ENCODE measurements around the gene BANK1.

The BANK1 gene

DNA sequence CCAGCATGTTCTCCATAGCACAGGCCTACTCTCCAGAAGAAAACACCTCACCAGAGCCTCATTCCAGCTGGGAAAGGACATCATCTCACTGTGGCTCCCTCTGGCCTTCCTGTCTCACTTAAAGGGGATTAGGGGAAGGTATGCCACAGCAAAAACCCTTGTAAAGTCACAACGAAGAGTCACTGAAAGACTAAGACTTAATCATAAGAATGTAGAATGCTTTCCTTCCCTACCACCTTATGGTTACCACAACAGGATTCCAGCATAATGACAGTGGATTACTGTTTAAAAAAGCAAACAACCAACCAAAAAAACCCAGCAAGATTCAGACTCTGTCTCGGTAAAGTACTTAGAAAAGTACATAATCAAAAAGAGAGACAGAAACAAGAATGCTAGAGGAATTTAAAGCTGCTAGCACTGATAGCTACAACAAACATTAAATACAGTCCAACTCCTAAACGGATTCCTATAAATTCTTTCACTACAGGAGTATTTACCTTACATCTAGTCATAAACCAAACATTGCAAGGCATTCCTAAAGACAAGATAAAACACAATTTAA lies 75.1 kb downstream of the BANK1 start:
- DNase-seq (no peak), ATAC-seq (ENCODE audit: insufficient read depth, low read depth) (no peak)
- H4K20me1 ChIP-seq (ENCODE audit: insufficient read depth, low read length): no peaks in the 10 kb centered on the region
- no peak overlapping the region for H2AFZ ChIP-seq (ENCODE audit: low read depth, low read length)
- H3K27me3 ChIP-seq (ENCODE audit: insufficient read depth, low read length, poor library complexity): no peaks in the 10 kb centered on the region
- no peak overlapping the region for H3K4me3 ChIP-seq (ENCODE audit: low read depth in 1 of 2, low read length in 2 of 2)
- H3K36me3 ChIP-seq (ENCODE audit: insufficient read depth, low read length): no peaks in the 10 kb centered on the region
- no peaks in the 10 kb centered on the region for H3K4me1 ChIP-seq (ENCODE audit: insufficient read depth, low read length)
- TF ChIP-seq CTCF (IDR thresholded peaks at IDR 0.05; ENCODE audit: borderline replicate concordance, extremely low read depth, low read length, poor library complexity, severe bottlenecking) (no peak), EZH2 (IDR thresholded peaks at IDR 0.05; ENCODE audit: borderline replicate concordance, low read depth, low read length, severe bottlenecking) (no peak)
- no peaks in the 10 kb centered on the region for H3K79me2 ChIP-seq (ENCODE audit: insufficient read depth, low read length)
- H3K9ac ChIP-seq (ENCODE audit: low read depth, low read length): no peak overlapping the region
- no peaks in the 10 kb centered on the region for H3K9me3 ChIP-seq (ENCODE audit: insufficient read depth, low read length, severe bottlenecking)
- H3K27ac ChIP-seq (ENCODE audit: low read length): no peak overlapping the region
- H3K4me2 ChIP-seq (ENCODE audit: insufficient read depth, low read length): no peak overlapping the region

DNA sequence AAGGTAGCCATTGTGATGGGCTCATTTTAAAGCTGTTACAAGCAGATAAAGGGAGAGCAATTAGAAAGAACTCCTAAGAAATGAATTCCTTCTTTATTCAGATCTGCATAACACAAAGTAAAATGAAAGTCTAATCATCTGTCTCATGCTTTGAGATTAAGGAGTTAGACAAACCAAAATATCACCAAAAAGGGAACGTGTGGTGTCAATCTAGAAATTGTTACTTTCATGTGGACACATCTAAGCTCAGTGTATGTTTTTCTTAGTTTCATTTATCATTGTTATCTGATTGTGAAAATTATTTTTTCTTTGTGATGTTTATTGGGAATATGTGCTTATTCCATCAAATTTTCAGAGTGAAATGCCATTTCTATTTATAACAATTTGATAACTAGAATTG lies 80.3 kb downstream of the BANK1 start:
- TF ChIP-seq EZH2 (IDR thresholded peaks at IDR 0.05; ENCODE audit: borderline replicate concordance, low read depth, low read length, severe bottlenecking) (no peak), CTCF (IDR thresholded peaks at IDR 0.05; ENCODE audit: borderline replicate concordance, extremely low read depth, low read length, poor library complexity, severe bottlenecking) (no peak)
- no peak for ATAC-seq (ENCODE audit: insufficient read depth, low read depth)
- no peak for DNase-seq
- no peaks in the 10 kb centered on the region for H3K79me2 ChIP-seq (ENCODE audit: insufficient read depth, low read length)
- no peak overlapping the region for H3K27ac ChIP-seq (ENCODE audit: low read length)
- no peaks in the 10 kb centered on the region for H3K9me3 ChIP-seq (ENCODE audit: insufficient read depth, low read length, severe bottlenecking)
- H3K9ac ChIP-seq (ENCODE audit: low read depth, low read length): no peak overlapping the region
- no peaks in the 10 kb centered on the region for H3K27me3 ChIP-seq (ENCODE audit: insufficient read depth, low read length, poor library complexity)
- H4K20me1 ChIP-seq (ENCODE audit: insufficient read depth, low read length): no peaks in the 10 kb centered on the region
- H3K4me3 ChIP-seq (ENCODE audit: low read depth in 1 of 2, low read length in 2 of 2): no peak overlapping the region
- H3K4me1 ChIP-seq (ENCODE audit: insufficient read depth, low read length): no peaks in the 10 kb centered on the region
- no peak overlapping the region for H3K4me2 ChIP-seq (ENCODE audit: insufficient read depth, low read length)
- no peaks in the 10 kb centered on the region for H3K36me3 ChIP-seq (ENCODE audit: insufficient read depth, low read length)
- H2AFZ ChIP-seq (ENCODE audit: low read depth, low read length): no peak overlapping the region

DNA sequence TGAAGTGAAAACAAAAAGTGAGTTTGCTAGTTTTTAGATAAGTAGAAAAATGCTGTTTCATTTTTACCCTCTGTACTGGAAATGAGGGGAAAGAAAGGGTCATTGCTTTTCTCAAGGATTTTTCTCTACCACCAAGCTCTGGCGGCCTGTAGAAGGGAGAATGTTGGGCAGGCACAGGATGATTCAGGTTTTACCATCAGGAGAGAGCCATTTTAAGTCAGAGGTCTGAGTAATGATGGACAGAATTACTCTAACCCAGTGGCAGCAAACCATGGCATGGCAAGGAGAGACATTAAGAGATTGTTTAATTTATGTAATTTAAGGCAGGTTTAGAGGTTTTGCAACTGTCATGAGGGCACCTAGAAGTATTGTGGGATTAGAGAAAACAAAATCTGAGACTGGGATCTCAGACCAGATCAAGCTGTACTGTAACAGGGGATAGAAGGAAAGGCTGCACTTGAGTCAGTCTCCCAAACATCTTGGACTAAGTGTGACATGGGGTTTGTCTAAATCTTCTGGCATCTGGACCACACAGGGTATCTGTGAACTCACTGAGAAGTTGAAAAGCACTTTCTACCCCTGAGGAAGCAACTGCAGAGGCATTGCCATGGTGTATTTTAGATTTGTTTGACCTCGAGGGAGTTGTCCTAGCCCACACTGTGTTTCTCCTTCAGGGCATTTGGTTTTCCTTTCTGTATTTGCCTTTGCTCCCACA lies 81.6 kb downstream of the BANK1 start:
- no peaks in the 10 kb centered on the region for H3K27me3 ChIP-seq (ENCODE audit: insufficient read depth, low read length, poor library complexity)
- no peak overlapping the region for H2AFZ ChIP-seq (ENCODE audit: low read depth, low read length)
- H3K4me1 ChIP-seq (ENCODE audit: insufficient read depth, low read length): no peaks in the 10 kb centered on the region
- no peaks in the 10 kb centered on the region for H3K79me2 ChIP-seq (ENCODE audit: insufficient read depth, low read length)
- H3K9me3 ChIP-seq (ENCODE audit: insufficient read depth, low read length, severe bottlenecking): no peaks in the 10 kb centered on the region
- H3K9ac ChIP-seq (ENCODE audit: low read depth, low read length): no peak overlapping the region
- no peaks in the 10 kb centered on the region for H3K36me3 ChIP-seq (ENCODE audit: insufficient read depth, low read length)
- ATAC-seq (ENCODE audit: insufficient read depth, low read depth) (no peak), DNase-seq (no peak)
- H3K27ac ChIP-seq (ENCODE audit: low read length): no peak overlapping the region
- no peak overlapping the region for H3K4me3 ChIP-seq (ENCODE audit: low read depth in 1 of 2, low read length in 2 of 2)
- no peaks in the 10 kb centered on the region for H4K20me1 ChIP-seq (ENCODE audit: insufficient read depth, low read length)
- TF ChIP-seq CTCF (IDR thresholded peaks at IDR 0.05; ENCODE audit: borderline replicate concordance, extremely low read depth, low read length, poor library complexity, severe bottlenecking) (no peak), EZH2 (IDR thresholded peaks at IDR 0.05; ENCODE audit: borderline replicate concordance, low read depth, low read length, severe bottlenecking) (no peak)
- no peak overlapping the region for H3K4me2 ChIP-seq (ENCODE audit: insufficient read depth, low read length)
